DOHH2 (cell line): ENCODE results near the gene SH3GL1.
"Not testable (repeated sequence)": the region's sequence is repeated elsewhere in the genome, so short reads cannot be mapped to it uniquely, and the experiment has no call there.

Source experiments
- H3F3A ChIP-seq: fragments of 200-600 bp; sonication (generic), shearing (Covaris generic); 2 replicates; pipeline ENCODE4 v1.6.0; 2016; ENCODE audit warnings: antibody characterized with exemption, mild to moderate bottlenecking; ENCODE audit not compliant: control insufficient read depth, insufficient read depth
- H3K27ac ChIP-seq: fragments of 200-600 bp; sonication (generic); 2 replicates; pipeline ENCODE4 v1.5.1; 2014; ENCODE audit warnings: low read depth, mild to moderate bottlenecking, low read length, moderate library complexity
- H3K27me3 ChIP-seq: fragments of 200-600 bp; sonication (generic); 2 replicates; pipeline ENCODE4 v1.6.1; 2014; ENCODE audit warnings: mild to moderate bottlenecking, low read length, mixed read lengths; ENCODE audit not compliant: control insufficient read depth
- H3K36me3 ChIP-seq: fragments of 200-600 bp; sonication (generic); 2 replicates; pipeline ENCODE4 v1.6.1; 2014; ENCODE audit warnings: mild to moderate bottlenecking, low read length, moderate library complexity, mixed read lengths; ENCODE audit not compliant: control insufficient read depth
- H3K4me1 ChIP-seq: fragments of 200-600 bp; sonication (generic); 2 replicates; pipeline ENCODE4 v1.6.1; 2014; ENCODE audit warnings: mild to moderate bottlenecking, low read length, mixed read lengths; ENCODE audit not compliant: control insufficient read depth
- H3K4me2 ChIP-seq: fragments of 200-600 bp; sonication (generic); 2 replicates; pipeline ENCODE4 v1.6.0; 2014; ENCODE audit warnings: mild to moderate bottlenecking, low read length, moderate library complexity
- H3K4me3 ChIP-seq: fragments of 200-600 bp; sonication (generic); 2 replicates; pipeline ENCODE4 v1.5.1; 2014; ENCODE audit warnings: mild to moderate bottlenecking, low read length, mixed read lengths
- H3K79me2 ChIP-seq: fragments of 200-600 bp; sonication (generic); 2 replicates; pipeline ENCODE4 v1.6.1; 2014; ENCODE audit warnings: mild to moderate bottlenecking, low read length, mixed read lengths; ENCODE audit not compliant: control insufficient read depth
- H3K9me2 ChIP-seq: fragments of 200-600 bp; sonication (generic); replicated peaks from 2 replicates; pipeline ENCODE4 v1.6.1; 2014; ENCODE audit warnings: mild to moderate bottlenecking, low read length, mixed read lengths; ENCODE audit not compliant: control insufficient read depth
- H3K9me3 ChIP-seq: fragments of 200-600 bp; sonication (generic); 2 replicates; pipeline ENCODE4 v1.6.1; 2014; ENCODE audit warnings: antibody characterized with exemption, low read length, mixed read lengths; ENCODE audit not compliant: control insufficient read depth, insufficient read depth
- H4K20me1 ChIP-seq: fragments of 200-600 bp; sonication (generic); 2 replicates; pipeline ENCODE4 v1.6.0; 2014; ENCODE audit warnings: low read depth, mild to moderate bottlenecking, antibody characterized with exemption, low read length, moderate library complexity; ENCODE audit not compliant: control insufficient read depth, insufficient read depth
- CTCF ChIP-seq: fragments of 200-600 bp; sonication (generic); IDR thresholded peaks from one replicate; pipeline ENCODE4 v1.5.1; 2014; ENCODE audit warnings: antibody characterized with exemption, mild to moderate bottlenecking, low read depth, low read length; ENCODE audit not compliant: poor library complexity, severe bottlenecking
- EZH2phosphoT487 ChIP-seq: fragments of 200-600 bp; sonication (generic); IDR thresholded peaks from 2 replicates; pipeline ENCODE4 v1.6.1; 2017; ENCODE audit warnings: borderline replicate concordance, mild to moderate bottlenecking, antibody characterized with exemption, low read length, moderate library complexity, mixed read lengths

Gene SH3GL1

GRCh38 chr19:4350726-4351125 lies 49.6 kb downstream of the SH3GL1 start:
- no peak overlapping the region for H3K4me3 ChIP-seq
- no peaks in the 10 kb centered on the region for H3K9me2 ChIP-seq
- H3K27me3 ChIP-seq: no peaks in the 10 kb centered on the region
- no peaks in the 10 kb centered on the region for H3K4me1 ChIP-seq
- H3F3A ChIP-seq: no peaks in the 10 kb centered on the region
- H3K4me2 ChIP-seq: no peak overlapping the region
- no peaks in the 10 kb centered on the region; the same call in none of the 2 replicates for H3K36me3 ChIP-seq
- no peak overlapping the region for H3K27ac ChIP-seq
- no peaks in the 10 kb centered on the region for H3K79me2 ChIP-seq
- TF ChIP-seq CTCF: no peak
- no peak for TF ChIP-seq EZH2phosphoT487
- H4K20me1 ChIP-seq: no peaks in the 10 kb centered on the region
- no peaks in the 10 kb centered on the region for H3K9me3 ChIP-seq

- Histone ChIP-seq H3F3A (no peaks in the 10 kb centered on the region), H3K4me2 (no peak overlapping the region), H3K27ac (no peak overlapping the region), H3K4me1 (no peaks in the 10 kb centered on the region), H3K9me2 (no peaks in the 10 kb centered on the region), H4K20me1 (no peaks in the 10 kb centered on the region), H3K79me2 (no peaks in the 10 kb centered on the region), H3K4me3 (no peak overlapping the region), H3K27me3 (no peaks in the 10 kb centered on the region), H3K36me3 (peaks cover 3% of the 10 kb centered on the region), H3K9me3 (no peaks in the 10 kb centered on the region)
- TF ChIP-seq CTCF: no peak
- TF ChIP-seq EZH2phosphoT487: no peak
Measured at GRCh38 chr19:4350111-4350510, 50.2 kb downstream of the SH3GL1 start.

GRCh38 chr19:4349225-4349624 lies 51.1 kb downstream of the SH3GL1 start:
- not testable (repeated sequence) for H3K4me2 ChIP-seq, H3K9me3 ChIP-seq, H3K27me3 ChIP-seq, H3F3A ChIP-seq, H3K36me3 ChIP-seq, H3K4me3 ChIP-seq, H3K9me2 ChIP-seq, H3K4me1 ChIP-seq, H3K79me2 ChIP-seq, H4K20me1 ChIP-seq, H3K27ac ChIP-seq

GRCh38 chr19:4347521-4347920 lies 52.8 kb downstream of the SH3GL1 start:
- Histone ChIP-seq H3K4me3 (no peak overlapping the region), H3K27ac (no peak overlapping the region), H3K27me3 (no peaks in the 10 kb centered on the region), H3K9me3 (no peaks in the 10 kb centered on the region), H3K9me2 (no peaks in the 10 kb centered on the region), H4K20me1 (no peaks in the 10 kb centered on the region), H3F3A (no peaks in the 10 kb centered on the region), H3K4me2 (no peak overlapping the region), H3K36me3 (peaks cover 3% of the 10 kb centered on the region), H3K4me1 (peaks cover 8% of the 10 kb centered on the region), H3K79me2 (peaks cover 8% of the 10 kb centered on the region)
- TF ChIP-seq EZH2phosphoT487: no peak
- TF ChIP-seq CTCF: no peak
